HG02885 (cell line): Measurements from ENCODE around the gene CINP.

Source experiments
- ATAC-seq: cut with Tn5 transposase; IDR thresholded peaks from one replicate; pipeline ENCODE4 v1.9.1; 2021; ENCODE audit warnings: mild to moderate bottlenecking; ENCODE audit not compliant: unreplicated experiment, poor library complexity

CINP gene

DNA sequence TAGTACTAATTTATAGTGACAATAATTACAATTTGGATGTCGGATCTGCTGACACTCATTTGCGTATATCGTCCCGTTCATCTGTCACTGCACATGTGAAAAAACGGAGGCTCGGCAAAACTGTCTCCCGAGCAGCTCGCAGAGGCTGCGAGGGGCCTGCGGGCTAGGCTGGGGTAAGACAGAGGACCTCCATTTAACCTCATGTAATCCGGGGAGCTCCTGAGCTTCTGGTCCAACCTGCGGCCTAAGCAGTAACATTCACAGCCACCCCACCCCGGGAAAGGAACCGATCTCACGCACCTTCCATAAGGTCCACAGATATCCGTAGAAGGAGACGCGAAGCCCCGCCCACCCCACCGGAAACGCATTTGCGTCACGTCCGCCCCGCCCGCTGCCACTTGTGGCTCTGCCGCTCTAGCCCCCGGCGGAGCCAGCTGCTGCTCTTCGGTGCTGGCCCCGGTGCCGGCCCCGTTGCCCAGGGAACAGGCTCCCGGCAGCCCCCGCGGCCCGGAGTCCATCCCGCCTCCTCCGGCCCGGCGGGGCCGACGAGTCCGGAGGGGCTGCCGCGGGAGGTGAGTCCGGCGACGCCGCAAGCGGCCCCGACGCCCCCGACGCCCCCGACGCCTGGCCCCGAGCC, at the start of gene CINP, which contains the start of gene TECPR2:
Gene CINP, minus strand, starts transcription at position 346 of the 637 bp plus-strand sequence. Its CDS starts 39 bp downstream, at position 307.
Gene TECPR2, plus strand, starts transcription at position 397 of the 637 bp plus-strand sequence. CDS start 13,781 bp downstream, outside the sequence.
- ATAC-seq, result peak; percentile 95

DNA sequence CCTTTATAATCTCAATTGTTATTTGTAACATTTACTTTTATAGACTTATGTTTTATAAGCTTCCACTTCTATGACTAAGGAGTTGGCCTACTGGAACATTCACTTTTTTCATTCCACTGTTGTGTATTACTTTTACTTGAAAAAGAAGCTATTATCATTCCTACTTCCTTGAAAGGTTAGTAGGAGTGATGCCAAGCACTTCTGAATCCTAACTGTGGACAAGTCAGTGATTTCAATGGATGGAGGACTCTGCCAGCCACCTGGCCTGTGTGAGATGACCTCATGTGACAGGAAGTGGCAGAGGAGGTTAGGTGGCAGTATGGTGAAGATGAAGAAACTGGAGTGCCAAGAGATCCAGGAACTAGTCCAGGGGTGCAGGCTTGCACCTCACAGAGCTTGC, 46.0 kb upstream of the CINP start:
- no peak for ATAC-seq

DNA sequence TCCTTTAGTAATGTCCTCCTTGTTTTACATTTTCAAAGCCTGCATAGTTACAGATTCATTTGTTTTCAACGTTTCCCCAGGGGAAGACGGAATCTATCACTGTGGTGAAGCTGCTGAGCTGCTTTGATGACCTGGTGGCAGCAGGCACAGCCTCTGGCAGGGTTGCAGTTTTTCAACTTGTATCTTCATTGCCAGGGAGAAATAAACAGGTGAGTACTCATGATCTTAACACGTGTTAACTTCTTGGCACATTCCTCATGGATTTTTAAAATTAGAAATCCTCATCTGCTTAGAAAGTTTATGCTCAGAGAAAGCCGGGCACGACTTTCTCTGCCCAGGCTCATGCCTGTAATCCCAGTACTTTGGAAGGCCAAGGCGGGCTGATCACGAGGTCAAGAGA, 44.6 kb upstream of the CINP start:
- ATAC-seq, result no peak

DNA sequence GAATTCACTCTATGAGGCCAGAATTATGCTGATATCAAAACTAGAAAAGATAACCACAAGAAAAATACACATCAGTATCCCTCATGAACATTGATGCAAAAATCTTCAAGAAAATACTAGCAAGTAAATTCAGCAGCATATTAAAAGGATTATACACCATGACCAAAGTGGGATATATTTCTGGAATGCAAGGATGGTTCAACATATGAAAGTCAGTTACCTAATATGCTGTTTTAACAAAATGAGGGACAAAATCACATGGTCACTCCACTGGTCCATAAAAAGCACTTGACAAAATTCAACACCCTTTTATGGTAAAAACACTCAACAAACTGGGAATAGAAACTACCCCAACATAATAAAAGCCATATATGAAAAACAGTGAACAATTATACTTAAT, 40.3 kb upstream of the CINP start:
- ATAC-seq, result no peak

DNA sequence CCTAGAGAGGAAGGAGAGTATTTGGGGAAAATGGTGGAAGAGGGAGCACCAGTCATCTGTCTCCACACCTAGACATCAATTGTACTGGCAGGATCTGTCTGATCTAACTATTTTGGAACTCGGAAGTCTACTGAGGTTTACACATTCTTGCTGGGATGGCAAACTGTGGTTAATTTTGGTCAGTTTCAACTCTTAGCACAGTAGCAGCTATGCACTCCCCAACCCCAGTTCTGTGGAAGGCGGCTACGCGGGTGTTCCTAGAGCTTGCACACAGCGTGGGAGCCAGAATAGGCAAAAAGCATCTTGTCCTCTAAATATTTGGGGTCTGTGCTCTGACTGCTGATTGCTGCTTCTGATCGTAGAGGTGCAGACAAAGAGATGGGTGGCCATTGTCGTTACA, 33.8 kb upstream of the CINP start:
- ATAC-seq, result no peak

DNA sequence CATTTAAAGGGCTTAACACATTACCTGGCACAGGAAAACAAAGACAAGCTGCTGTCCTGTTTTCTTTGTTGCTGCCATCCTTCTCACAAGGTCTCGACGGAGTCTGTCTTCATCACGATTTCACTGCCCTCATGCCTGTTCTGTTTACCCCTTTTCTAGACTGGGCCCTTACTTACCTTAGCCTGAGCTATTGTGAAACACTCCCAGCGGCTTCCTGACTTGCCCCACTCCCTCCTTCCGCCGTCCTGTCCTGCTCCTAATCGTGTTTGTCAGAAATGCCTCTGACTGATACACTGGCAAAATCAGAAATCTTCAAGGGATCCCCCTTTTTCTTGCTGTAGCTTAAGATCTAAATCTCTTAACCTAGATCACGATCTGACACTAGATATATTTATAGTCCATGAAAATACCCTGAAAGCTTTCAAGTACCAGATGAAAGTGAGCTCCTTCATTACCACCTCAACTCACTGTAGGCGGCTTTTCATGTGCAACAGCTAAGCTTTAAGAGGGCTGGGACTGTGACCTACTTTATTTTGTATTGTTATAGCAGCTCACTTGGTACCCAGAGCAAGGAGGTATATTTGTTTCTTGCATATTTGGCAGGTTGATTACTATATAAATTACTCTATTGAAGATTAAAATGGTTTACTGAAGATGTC, 32.2 kb upstream of the CINP start:
- ATAC-seq, result no peak

DNA sequence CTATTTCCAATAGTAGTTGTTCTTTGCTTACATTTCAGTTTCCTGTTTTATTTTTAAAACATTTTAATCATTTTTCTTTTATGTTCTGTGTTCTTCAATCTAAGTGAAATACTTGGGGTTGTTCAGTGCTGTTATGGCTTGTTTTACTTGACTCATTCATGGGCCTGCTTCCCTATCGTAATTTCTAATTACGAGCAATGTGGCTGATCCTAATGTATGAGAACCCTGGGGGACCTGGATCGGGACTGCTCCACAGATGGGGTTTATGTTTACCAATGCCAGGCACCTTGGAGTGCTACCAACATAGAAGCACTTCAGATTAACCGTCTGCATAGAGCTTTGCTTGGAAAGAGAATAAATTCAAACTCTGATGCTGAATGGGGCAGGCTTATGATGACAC, 29.8 kb upstream of the CINP start:
- ATAC-seq, result no peak

DNA sequence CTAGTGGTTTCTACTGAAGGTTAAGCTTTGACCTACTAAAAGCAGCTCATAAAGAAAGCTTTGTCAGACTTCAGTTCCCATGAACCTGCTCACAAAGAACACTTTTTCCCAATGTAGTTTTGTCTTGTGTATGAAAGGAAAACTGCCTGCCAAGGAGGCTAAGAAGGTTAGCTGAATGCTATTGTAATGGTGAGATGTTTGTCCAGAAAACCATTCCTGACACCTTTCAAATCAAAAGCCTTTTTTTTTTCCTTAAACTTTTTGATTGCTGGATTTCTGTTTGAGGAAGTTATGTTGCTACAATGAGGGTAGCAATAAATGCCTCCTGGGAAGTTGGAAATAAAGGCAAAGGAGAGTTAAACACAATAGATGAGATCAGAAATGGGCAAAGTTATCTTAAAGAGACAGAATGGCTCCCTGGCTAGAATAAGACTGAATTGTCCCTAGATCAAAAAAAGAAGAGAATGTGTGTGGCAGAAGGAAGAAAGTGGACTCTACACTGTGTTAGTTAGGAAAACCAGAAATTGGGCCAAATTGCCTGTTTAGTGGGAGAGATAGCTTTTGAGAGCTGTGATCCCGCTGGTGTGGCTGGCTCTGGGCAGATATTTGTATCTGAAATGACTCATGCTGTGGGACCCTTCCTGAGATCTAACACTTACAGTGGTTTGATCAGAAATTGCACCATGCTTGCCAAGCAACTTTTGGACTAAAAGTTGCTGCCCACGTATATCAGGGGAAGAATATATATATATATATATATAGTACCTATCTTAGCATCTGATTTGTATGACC, 27.6 kb upstream of the CINP start:
- no peak for ATAC-seq

DNA sequence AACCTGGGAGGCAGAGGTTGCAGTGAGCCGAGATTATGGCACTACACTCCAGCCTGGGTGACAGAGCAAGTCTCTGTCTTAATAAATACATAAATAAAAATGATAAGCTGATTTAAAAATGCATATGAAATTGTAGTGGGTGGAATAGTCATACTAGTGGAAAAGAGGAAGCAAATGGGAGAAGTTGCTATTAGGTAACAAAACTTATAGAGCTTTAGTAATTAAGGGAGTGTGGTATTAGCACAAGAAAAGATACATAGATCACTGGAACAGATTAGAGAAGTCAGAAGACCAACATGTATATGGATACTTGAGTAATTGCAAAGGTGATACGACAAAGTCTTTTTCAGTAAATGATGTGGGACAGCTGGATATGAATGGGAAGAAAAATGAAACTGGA, 26.6 kb upstream of the CINP start:
- no peak for ATAC-seq

DNA sequence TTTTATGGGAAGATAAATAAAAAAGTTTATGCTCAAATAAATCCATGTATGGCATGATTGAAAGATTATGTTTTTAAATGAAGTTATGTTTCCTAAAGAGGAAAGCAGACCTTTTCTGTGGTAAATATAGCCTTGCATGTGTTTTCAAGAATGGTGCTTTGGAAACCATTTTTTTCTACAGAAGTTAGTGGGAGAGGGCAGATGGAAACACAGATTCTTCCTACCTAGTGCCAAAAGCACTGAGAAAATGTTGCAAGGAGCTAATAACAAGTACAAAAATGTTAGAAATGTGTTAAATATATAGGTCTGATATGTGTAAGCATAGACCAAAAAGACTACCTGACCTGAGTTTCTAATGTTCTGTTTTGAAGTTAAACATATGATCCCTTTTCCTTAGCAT, 24.4 kb upstream of the CINP start:
- no peak for ATAC-seq

DNA sequence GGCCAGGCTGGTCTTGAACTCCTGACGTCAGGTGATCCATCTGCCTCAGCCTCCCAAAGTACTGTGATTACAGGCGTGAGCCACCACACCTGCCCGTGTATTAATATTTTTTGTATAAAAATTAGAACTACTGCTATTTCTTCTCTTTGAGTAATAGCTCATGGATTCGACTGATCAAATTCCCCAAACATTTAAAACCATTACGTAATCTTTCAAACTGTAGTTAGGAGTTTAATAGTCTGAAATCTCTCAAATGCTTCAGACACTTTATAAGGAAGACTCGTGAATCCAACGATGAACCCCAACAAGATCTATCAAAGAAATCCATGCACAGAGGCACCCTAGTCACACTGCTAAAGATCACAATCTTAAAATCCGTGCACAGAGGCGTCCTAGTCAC, 16.1 kb upstream of the CINP start:
- no peak for ATAC-seq

DNA sequence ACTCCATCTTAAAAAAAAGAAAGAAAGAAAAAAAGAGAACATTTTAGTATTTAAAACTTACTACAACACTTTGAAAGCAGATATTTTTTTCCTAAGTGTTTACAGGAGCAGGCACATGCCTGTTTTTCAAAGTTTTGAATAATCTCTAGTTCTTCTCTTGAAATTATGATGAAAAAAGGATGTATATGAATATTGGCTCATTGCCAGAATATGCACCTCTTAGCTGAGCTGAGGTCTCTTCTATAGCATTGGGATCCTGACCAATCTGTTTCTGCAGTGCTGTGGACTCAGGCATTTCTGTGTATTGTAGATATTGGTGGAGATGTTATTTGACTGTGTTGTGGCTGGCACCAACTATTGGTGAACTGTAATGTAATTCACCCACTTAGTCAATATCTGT, 15.0 kb upstream of the CINP start:
- ATAC-seq, result no peak

DNA sequence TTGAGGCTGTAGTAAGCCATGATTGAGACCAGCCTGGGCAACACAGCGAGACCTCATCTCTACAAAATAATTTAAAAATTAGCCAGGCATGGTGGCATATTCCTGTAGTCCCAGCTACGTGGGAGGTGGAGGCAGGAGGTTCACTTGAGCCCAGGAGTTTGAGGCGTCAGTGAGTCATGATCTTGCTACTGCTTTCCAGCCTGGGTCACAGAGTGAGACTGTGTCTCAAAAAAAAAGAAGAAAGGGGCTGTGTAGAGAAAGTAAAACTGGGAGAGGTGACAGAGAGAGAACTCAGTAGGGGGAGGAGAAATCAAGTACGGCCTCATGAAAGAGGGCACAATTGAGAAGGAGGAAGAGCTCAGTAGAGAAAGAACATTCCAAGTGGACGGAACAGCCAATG, 12.4 kb upstream of the CINP start:
- ATAC-seq, result no peak

DNA sequence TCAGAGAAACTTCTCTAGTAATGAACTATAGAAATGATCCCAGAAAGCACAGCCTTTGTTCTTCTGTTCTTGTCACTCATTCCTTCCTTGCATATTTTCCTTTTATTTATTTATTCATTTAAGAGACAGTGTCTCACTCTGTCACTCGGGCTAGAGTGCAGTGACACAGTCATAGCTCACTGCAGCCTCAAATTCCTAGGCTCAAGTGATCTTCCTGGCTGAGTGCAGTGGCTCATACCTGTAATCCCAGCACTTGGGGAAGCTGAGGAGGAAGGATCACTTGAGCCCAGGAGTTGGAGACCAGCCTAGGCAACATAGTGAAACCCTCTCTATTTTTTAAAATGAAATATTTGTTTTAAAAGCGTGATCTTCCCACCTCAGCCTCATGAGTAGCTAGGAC, 11.6 kb upstream of the CINP start:
- no peak for ATAC-seq

DNA sequence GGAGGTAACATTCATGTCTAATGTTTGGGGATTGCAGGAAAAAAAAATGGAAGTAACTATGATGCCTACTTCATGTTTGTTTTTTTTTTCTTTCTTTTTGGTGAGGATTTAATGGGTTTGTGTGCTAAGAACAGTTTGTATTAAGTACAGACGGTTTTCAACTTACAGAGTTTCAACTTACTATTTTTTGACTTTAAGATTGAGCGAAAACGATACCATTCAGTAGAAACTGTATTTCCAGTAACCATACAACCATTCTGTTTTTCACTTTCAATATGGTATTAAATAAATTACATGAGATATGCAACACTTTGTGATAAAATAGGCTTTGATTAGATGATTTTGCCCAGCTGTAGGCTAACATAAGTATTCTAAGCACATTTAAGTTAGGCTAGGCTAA, 10.4 kb upstream of the CINP start:
- no peak for ATAC-seq

DNA sequence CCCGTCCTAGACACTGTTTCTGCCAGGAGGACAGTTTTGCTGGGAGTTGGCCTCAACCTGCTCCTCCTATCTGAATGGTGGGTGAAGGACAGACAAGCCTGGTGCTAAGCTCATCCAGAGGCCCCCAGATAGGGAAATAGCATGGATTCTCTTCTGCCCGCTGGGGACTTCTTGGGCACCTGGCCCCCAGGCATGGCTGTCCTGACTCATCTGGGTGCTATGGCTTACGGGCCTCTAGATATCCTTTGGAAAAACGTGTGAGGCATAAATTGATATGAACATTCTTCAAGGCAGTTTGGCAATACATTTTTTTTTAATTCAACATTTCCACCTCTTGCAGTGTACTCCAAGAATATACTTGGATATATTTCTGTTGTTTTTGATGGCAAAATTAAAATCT, 8.7 kb upstream of the CINP start:
- no peak for ATAC-seq

DNA sequence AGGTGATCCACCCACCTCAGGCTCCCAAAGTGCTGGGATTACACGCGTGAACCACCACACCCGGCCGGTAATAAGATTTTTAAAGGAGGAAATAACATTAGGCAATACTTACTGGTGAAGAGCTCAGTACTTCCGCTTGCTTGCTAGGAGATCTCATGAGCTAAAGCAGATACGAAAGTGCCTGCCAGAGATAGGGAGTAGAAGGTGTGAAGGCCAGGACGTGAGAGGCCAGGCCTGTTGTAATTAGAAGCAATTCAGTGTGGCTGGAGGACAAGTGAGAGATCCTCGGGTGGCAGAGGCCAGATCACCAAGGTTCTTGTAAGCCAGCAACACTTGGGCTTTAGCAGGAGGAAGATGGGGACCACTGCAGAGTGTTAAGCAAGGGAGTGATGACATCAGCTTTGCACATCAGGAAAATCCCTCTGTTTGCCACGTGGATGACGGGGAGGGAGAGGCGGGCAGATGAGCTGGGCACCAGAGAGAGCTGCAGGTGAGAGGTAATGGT, 7.7 kb upstream of the CINP start:
- ATAC-seq, result no peak

DNA sequence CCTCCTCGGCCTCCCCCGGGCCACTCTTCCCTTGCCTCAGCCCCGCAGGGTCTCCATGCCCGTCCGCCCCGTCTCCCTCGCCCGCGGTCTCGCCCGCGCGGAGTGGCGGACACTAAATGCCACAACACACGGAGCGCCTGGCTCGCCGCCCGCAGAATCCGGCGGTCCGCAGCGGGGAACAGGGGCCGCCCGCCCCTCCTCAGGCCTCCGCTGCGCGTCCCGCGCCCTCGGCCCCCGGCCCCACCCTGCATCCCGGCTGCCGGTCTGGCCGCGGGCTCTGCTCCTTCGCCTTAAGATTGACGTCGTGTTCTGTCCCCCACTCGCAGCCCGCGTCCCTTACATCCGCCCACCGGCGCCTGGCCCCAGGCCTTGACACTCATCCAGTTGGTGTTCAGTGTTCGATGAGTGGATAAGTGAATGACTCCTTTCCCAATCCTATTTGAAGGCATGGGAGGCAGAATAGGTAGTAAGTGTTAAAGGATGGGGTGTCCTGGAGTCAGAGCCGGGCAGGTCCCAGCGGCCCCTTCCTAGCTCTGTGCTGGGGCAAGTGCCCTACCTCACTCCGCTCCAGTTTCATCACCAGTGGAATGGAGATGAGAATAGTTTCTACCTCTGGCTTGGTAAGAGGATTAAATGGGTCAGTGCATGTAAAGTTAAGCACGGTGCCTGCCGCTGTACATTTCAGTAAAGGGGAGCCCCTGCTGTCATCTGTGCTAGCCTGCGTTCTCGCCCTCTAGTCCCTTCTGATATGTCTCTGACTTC, 673 bp upstream of the CINP start:
- ATAC-seq, result peak; percentile 23

DNA sequence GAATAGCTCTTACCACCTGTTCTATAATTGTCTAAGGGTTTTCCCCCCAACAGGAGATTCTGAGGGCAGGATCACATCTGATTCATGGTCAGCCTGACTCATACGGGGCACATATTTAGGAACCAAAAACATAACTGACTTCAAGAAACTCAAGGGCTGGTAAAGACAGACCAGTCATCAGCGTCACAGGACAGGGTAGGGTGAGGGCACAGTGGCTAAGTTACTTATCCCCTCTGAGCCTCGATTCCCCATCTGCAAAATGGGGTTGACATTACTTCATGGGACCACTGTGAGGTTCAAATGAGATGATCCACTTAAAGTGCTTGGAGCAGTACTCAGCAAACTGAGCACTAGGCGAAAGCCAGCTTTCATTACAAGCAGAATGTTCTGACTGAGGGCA, 606 bp downstream of the CINP start:
- ATAC-seq, result no peak

DNA sequence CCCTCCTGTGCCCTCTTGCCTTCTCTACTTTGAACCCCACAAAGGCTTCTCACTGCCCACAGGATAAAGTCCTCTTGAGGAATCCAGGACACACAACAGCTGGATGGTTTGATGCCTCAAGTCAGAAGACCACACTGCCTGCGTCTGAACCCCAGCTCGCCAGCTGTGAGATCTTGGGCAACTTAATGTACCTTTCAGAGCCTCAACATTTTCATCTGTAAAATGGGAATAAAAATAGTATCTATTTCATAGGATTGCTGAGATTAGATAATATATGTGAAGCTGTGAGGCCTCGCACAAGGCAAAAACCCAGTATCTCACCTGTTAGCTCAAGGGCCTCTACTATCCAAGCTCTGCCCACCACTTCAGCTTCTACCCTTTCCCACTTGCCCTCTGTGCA, 2.3 kb downstream of the CINP start:
- no peak for ATAC-seq

DNA sequence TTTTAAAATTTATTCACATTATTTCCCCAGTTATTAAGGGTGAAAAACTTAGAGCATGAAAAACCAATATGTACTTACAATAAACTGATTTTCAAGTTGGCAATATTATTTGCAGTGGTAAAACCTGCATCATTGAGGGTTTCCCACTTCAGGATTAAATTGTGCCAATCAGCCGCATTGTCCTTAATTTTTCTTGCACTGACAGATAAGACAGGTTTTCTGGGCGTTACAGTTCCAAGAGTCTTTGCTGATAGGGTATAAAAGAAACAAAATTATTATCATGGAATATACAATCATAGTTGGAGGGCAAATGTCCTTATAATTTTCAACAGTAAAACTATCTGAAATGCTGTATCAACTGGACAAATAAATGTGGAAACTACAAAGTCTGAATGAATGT, 3.3 kb downstream of the CINP start:
- no peak for ATAC-seq
